ENCODE results near the gene LHFPL6.

DNA sequence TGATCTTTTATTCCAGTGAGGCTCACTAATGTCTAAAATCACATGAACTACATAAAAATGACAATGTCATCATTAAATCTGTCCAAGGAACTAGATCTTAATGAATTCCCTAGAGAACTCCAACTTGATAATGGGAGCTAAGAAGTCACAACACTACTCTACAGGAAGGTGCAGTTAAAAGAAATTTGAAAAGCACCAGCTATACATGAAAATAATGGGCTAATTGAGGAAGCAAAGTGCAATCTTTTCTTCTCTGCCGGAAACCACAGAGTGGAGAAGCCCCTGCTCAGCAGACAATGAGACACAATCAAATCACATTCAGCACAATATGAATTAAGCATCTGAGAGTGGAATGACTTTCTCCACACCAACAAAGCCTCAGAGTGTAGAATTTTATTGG lies 261.7 kb downstream of the LHFPL6 start:
- TF ChIP-seq, protein P1, sequence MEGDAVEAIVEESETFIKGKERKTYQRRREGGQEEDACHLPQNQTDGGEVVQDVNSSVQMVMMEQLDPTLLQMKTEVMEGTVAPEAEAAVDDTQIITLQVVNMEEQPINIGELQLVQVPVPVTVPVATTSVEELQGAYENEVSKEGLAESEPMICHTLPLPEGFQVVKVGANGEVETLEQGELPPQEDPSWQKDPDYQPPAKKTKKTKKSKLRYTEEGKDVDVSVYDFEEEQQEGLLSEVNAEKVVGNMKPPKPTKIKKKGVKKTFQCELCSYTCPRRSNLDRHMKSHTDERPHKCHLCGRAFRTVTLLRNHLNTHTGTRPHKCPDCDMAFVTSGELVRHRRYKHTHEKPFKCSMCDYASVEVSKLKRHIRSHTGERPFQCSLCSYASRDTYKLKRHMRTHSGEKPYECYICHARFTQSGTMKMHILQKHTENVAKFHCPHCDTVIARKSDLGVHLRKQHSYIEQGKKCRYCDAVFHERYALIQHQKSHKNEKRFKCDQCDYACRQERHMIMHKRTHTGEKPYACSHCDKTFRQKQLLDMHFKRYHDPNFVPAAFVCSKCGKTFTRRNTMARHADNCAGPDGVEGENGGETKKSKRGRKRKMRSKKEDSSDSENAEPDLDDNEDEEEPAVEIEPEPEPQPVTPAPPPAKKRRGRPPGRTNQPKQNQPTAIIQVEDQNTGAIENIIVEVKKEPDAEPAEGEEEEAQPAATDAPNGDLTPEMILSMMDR (conservative IDR thresholded peaks at IDR 0.05), result no peak
- no peak for TF ChIP-seq EZH2 (IDR thresholded peaks at IDR 0.05; ENCODE audit: low read depth)

Data from PC-9 (cell line).